KBM-7 (cell line): ENCODE measurements around the gene CHST15.
A peak's percentile ranks its signal among the peaks of the same experiment; 100 is the strongest.
"Not testable (repeated sequence)": the region's sequence is repeated elsewhere in the genome, so short reads cannot be mapped to it uniquely, and the experiment has no call there.

Experiments
- DNase-seq: peaks from one replicate; pipeline ENCODE4 v3.0.0-alpha.2; 2015
- in situ Hi-C: fragments of 300-500 bp; cut with MboI; formaldehyde crosslinking; loops from 2 replicates; pipeline ENCODE4 v1.14.3; 2020; ENCODE audit warnings: low sequenced_read_pairs, low pct_unique_long_range_greater_than_20kb, mixed read lengths

The CHST15 gene

GRCh38 chr10:124037784-124038183 is 55.6 kb downstream of the CHST15 start:
- in situ Hi-C loops, result no loop called here
- DNase-seq, result no peak

- in situ Hi-C loops, result no loop called here
- DNase-seq, result no peak
Observed at GRCh38 chr10:124037286-124037685, 56.1 kb downstream of the CHST15 start.

GRCh38 chr10:124036746-124037145 is 56.7 kb downstream of the CHST15 start:
- in situ Hi-C loops, result no loop called here

DNA sequence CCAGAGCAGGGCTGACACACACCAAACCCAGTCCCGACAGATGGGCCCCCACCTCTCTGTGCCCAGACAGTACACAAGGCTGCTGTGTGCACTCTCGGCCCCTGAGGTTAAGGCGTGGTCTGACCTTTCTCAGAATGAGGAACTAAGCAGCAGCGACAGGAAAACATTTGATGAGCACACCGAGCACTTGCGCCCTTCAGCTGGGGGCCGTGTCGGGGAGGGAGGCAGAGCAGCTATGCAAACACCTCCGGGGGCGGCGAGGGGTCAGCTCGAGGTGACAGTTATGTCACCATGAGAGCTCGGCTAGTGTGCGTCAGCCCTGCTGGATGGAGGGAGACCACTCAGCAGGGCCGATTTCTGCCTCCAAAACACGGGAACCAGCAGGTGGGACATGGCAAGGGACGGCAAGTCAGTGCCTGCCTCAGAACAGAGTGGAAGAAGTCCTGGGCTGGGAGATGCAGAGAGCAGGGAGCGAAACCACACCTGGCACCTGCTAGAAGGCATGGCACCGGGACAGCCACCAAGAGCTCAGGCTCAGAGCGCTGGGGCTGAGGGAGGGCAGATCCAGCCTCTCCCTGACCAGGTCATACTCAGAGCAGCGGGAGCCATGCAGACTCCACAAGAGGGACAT is 57.4 kb downstream of the CHST15 start:
- in situ Hi-C loops, result no loop called here
- peak; percentile 87 for DNase-seq

More at GRCh38 chr10:124036746-124037145, 56.7 kb downstream of the CHST15 start:
- DNase-seq, result no peak

DNA sequence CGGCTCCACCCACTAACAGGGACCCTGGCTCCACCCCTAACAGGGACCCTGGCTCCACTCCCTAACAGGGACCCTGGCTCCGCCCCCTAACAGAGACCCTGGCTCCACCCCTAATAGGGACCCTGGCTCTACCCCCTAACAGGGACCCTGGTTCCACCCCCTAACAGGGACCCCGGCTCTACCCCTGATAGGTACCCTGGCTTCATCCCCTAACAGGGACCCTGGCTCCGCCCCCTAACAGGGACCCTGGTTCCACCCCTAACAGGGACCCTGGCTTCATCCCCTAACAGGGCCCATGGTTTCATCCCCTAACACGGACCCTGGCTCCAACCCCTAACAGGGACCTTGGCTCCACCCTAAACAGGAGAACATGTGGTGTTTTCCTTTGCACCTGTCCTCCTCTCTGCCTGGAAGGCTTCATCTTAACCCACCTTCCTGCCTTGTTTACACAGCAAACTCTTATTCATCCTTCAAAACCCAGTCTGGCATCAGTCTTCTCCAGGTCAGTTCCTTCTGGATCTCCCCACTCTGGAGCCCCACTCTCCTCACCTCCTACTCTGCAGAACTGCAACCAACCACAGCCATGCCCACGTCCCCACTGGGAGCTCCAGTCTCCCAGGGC is 58.0 kb downstream of the CHST15 start:
- DNase-seq, result no peak

GRCh38 chr10:124034576-124035305 is 58.7 kb downstream of the CHST15 start:
- in situ Hi-C loops, DNase-seq: not testable (repeated sequence)

More for the DNA sequence above, 58.0 kb downstream of the CHST15 start:
- in situ Hi-C loops, result no loop called here

DNA sequence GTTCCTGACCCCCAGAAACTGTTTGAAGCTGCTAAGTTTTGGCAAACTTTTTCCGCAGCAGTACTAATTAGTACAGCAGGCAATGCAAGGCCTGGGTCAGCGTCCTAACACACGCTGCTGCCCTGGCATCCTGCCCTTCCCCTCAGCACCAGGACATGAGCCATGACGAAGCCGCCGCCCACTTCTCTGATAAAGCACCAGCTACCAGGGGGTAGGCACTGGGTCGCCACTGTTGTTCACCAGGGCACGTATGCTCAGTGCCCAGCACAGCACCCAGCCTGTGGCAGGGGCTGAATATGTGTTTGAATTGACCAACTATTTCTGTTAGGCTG is 59.5 kb downstream of the CHST15 start:
- DNase-seq, result no peak
- in situ Hi-C loops, result no loop called here

DNA sequence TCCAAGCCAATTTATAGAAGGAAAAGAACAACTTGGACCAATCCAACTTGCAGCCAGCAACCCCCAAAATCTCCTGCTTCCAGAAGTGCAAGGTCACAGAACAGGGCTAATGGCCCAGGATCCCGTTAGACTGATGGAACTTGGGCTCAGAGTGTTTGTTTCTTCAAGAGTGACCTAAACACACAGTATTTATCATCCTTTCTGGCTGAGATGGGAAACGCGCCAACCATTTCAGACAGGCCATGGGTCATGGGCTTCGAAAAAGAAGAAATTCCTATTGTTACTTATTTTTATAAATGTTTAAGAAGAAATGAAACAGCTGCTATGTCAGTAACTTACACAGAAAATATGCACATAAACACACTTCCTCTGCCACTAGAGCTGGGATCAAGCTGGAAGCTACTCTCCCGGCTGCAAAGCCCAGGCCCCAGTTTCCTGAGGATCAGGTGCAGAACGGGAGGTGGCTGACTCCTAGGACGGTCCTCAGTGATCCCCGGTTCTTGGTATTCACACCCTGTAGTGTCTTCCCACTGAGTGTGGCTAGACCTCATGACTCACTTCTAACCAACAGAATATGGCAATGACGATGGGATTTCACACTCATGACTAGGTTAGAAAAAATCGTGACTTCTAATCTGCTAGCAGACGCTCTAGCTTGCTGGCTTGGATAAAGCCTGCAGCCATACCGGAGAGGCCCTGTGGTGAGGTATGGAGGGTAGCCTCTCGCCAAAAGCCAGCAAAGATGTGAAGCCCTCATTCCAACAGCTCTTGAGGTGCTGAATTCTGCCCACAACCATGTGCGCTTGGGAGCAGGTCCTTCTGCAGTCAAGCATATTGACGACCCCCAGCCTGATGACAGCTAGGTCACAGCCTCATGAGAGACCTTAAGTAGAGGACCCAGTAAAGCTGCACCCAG is 60.2 kb downstream of the CHST15 start:
- no peak for DNase-seq
- in situ Hi-C loops, result no loop called here

DNA sequence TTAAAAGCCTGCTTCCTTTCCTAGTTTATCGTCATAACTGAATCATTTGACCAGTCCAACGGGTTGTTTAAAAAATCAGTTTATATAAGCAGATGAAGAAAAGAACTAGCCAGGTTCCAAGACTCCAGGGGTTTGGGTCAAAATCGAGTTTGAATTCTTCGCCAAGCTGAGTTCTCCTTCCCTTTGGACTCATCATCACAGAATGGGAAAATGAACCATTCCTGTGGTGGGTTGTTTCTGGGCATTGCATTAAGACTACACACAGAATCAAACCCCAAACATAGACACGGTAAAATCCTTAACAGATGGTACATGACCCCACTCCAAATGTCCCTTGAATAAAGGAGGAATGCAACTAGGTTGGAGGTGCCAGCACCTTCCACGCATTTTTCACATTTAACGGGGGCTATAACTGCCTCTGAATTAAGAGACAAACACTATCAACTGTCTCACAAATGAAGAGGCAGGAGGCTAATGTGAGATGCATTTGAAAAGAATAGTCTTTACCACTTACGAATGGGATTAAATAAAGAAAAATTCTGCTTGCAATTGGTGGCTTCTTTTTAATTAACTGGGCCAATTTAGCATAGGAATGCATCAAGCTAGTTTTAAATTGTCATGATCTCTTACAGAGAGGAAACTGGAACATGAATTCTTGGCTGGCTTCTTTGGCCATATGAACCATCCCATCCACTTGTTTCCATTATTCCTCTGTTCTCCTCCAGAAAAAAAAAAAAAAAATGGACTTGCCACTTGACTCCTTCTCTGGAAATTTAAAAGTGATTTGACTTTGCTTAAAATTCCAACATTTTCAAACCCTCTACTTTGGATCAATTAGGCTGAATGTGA is 61.1 kb downstream of the CHST15 start:
- in situ Hi-C loops, result no loop called here
- DNase-seq, result no peak

DNA sequence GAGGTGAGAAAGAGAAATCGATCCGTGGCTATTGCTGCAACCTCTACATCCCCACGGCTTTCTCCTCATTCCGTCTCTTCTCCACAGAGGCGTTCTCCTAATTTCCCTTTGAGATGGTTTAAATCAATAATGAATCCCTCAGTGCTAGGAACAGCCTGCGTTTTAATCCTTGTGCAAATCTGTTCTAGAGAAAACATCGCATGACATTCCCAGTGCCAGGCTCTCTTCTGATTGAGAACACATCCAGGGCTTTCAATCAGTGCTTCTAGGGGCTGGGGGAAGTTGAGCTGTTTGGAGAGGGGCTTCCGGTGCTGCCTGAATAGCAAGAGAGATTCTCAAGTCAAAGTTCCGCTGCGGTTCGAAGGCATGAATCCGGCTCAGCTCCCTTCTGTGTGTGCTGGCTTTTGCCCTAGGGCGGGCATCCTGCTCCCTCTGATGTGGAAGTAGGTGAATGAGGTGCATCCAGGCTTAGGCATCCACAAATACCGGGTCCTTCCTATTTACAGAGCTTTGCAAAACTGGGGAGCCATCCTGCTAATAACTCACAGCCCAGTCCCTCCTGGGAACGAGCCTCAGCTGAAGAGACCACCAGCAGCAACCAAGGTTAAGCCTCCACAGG is 62.8 kb downstream of the CHST15 start:
- no peak for DNase-seq

DNA sequence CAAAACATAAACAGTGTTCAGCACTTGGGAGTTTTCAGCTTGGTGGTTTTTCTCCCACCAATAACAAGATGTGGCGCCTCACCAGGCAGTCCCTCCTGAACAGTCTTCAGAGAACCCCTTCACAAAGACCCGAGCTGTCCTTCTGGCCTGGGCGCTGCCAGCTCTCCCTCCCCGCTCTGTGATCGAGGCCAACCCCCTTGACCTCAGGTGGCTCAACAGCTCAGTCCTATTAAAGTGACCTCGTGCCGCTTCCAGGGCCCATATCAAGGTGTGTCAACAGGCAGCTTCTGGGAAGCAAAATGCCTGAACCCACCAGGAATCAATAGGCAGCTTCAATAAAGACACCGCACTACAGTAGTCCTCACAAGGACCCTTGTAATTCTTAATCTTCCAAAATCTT is 63.3 kb downstream of the CHST15 start:
- in situ Hi-C loops, result no loop called here
- no peak for DNase-seq

More for the DNA sequence above, 62.8 kb downstream of the CHST15 start:
- in situ Hi-C loops, result no loop called here

GRCh38 chr10:124029559-124029958 is 63.8 kb downstream of the CHST15 start:
- in situ Hi-C loops, result no loop called here
- DNase-seq, result no peak

GRCh38 chr10:124028700-124029480 is 64.5 kb downstream of the CHST15 start:
- no peak for DNase-seq

GRCh38 chr10:124027651-124028050 is 65.7 kb downstream of the CHST15 start:
- in situ Hi-C loops, result no loop called here

More at GRCh38 chr10:124028700-124029480, 64.5 kb downstream of the CHST15 start:
- in situ Hi-C loops, result no loop called here

GRCh38 chr10:124027031-124027611 is 66.3 kb downstream of the CHST15 start:
- no peak for DNase-seq
- in situ Hi-C loops, result no loop called here

More at GRCh38 chr10:124027651-124028050, 65.7 kb downstream of the CHST15 start:
- no peak for DNase-seq

DNA sequence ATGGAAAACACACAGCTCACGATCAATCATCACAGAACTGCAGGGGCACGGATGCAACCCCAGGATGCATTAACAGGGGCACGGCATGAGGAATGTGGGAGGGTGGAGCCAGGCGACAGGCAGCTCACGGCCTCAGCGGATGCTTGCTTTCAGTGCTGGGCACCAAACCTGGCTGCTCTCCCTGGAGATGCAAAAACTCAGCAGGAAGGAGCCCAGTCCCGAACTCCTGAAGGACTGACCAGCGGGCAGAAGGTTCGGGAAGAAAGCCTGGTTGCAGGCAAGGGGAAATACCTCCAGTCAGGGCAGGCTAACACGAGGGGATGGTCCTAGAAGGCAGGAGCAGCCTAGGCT is 66.8 kb downstream of the CHST15 start:
- DNase-seq, result no peak
- in situ Hi-C loops, result no loop called here
